PC-9 (cell line): Measurements from ENCODE around the gene NFKBIE. TPM values are rescaled to one million over a fixed set of nuclear protein-coding genes. Genes with fewer than 3 reads are reported as not detected.

Source experiments
- BruUV-seq: library from RNA; stranded (reverse); fragments of 400-500 nt; replicated peaks from 2 replicates; lab custom pipeline; 2021; lab: Mats Ljungman, UMichigan
- CTCF ChIA-PET: fragments of 300-600 bp; sonication (Branson Sonifier 250); formaldehyde crosslinking; loops from one replicate; lab custom pipeline; 2022; ENCODE audit warnings: antibody characterized with exemption; lab: Charles Lee
- POLR2A ChIA-PET: fragments of 300-600 bp; sonication (Branson Sonifier 250); formaldehyde crosslinking; loops from one replicate; lab custom pipeline; 2022; ENCODE audit warnings: antibody characterized with exemption; ENCODE audit not compliant: unreplicated experiment; lab: Charles Lee
- DNase-seq, 2 experiments: peaks; one replicate each; pipeline versions ENCODE4 v3.0.0 to v3.0.0-alpha.2; 2015 to 2022; ENCODE audit warnings: mixed read lengths in 1 of 2
- H2AFZ ChIP-seq: fragments of 200-600 bp; sonication (generic); 2 replicates; pipeline ENCODE4 v1.8.1; 2017; ENCODE audit warnings: antibody characterized with exemption
- H3F3A ChIP-seq: fragments of 200-600 bp; sonication (generic); 2 replicates; pipeline ENCODE4 v1.8.1; 2017; ENCODE audit warnings: antibody characterized with exemption, mild to moderate bottlenecking, low read depth; ENCODE audit not compliant: insufficient read depth
- H3K27ac ChIP-seq: fragments of 200-600 bp; sonication (generic); 2 replicates; pipeline ENCODE4 v1.6.1; 2016; ENCODE audit warnings: mixed run types
- H3K27me3 ChIP-seq: fragments of 200-600 bp; sonication (generic); 2 replicates; pipeline ENCODE4 v1.6.1; 2016; ENCODE audit warnings: low read depth, mixed run types; ENCODE audit not compliant: insufficient read depth
- H3K36me3 ChIP-seq: fragments of 200-600 bp; sonication (generic); 2 replicates; pipeline ENCODE4 v1.6.1; 2016; ENCODE audit warnings: low read depth, mixed run types
- H3K4me1 ChIP-seq: fragments of 200-600 bp; sonication (generic); replicated peaks from 2 replicates; pipeline ENCODE4 v1.6.1; 2016; ENCODE audit warnings: mixed run types; ENCODE audit not compliant: insufficient read depth
- H3K4me2 ChIP-seq: fragments of 200-600 bp; sonication (generic); 2 replicates; pipeline ENCODE4 v1.6.1; 2017; ENCODE audit warnings: mixed run types
- H3K4me3 ChIP-seq: fragments of 200-600 bp; sonication (generic); 2 replicates; pipeline ENCODE4 v1.6.1; 2016; ENCODE audit warnings: mixed run types
- H3K79me2 ChIP-seq: fragments of 200-600 bp; sonication (generic); 2 replicates; pipeline ENCODE4 v1.6.1; 2017; ENCODE audit warnings: low read depth, mixed run types
- H3K9me2 ChIP-seq: fragments of 200-600 bp; sonication (generic); 2 replicates; pipeline ENCODE4 v1.8.1; 2017; ENCODE audit warnings: mild to moderate bottlenecking; ENCODE audit not compliant: insufficient read depth
- H3K9me3 ChIP-seq: fragments of 200-600 bp; sonication (generic); 2 replicates; pipeline ENCODE4 v1.8.1; 2016; ENCODE audit warnings: low read depth; ENCODE audit not compliant: insufficient read depth
- H4K20me1 ChIP-seq: fragments of 200-600 bp; sonication (generic); 2 replicates; pipeline ENCODE4 v1.8.1; 2017; ENCODE audit not compliant: insufficient read depth
- EZH2 ChIP-seq: fragments of 200-600 bp; sonication (generic); IDR thresholded peaks from 2 replicates; pipeline ENCODE4 v1.8.0; 2017; ENCODE audit warnings: antibody characterized with exemption, low read depth
- intact Hi-C: fragments of 100-400 bp; cut with micrococcal nuclease; formaldehyde crosslinking; loops from one replicate; pipeline ENCODE4 v1.10.0; 2022; ENCODE audit not compliant: unreplicated experiment
- total RNA-seq: library from RNA; stranded (reverse); gene quantifications from 2 replicates; pipeline ENCODE4 v1.2.3, GENCODE V29; 2021
- TF ChIP-seq, protein P1 (sequence below): fragments of 200-600 bp; sonication (generic); conservative IDR thresholded peaks from 2 replicates; pipeline ENCODE4 v1.6.1; 2017; ENCODE audit warnings: mixed run types, antibody characterized with exemption, mild to moderate bottlenecking, moderate library complexity

Gene NFKBIE
- total RNA-seq, 1 experiment from 2014 or later, result 7.6 TPM

DNA sequence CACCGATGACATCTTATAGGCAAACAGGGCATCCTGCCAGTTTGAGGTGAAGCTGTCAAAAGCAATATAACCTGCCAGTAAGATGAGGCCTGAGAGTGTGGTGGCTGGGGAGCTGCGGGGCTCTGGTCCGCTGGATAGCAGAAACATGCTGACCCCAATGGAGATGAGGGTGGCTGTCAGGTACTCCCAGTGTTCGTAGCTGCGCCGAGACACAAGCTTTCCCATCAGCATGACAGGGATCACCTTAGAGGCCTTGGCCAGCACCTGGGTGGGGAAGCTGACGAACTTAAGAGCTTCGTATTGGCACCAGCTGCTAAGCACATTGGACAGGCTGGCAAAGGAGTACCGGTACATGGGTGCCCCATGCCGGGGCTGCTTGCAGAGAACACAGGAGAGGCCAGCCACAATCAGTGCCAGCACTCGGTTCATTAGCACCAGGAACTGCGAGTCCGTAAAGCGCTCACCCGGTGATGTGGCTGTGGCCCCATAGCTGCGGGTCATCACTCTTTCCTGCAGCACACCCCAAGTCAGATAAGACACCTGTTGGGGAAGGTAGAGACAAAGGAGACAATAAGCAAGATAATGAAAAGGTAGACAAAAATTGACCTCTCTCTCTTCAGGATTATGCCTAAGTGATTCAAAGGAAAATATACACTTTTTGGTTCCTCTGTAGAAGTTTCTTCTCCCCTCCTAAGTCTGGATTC lies 10.1 kb downstream of the NFKBIE start:
- peaks cover 58% of the 10 kb centered on the region for H3K79me2 ChIP-seq
- H3K4me1 ChIP-seq, result peaks cover 33% of the 10 kb centered on the region; the same call in 1 of the 2 replicates
- H3K9me3 ChIP-seq, result no peaks in the 10 kb centered on the region
- peaks cover 64% of the 10 kb centered on the region for H4K20me1 ChIP-seq
- ChIA-PET POLR2A (interaction anchor here (0.5 to 0.8 kb wide), 2 partner anchors 9 to 625 kb away, joined by 3 to 4 read pairs; no protein-coding TSS in a partner anchor), CTCF (no interaction called here)
- no peaks in the 10 kb centered on the region for H3K9me2 ChIP-seq
- H3K27me3 ChIP-seq, result no peaks in the 10 kb centered on the region
- H3F3A ChIP-seq, result peaks cover 74% of the 10 kb centered on the region
- peak overlapping the region; percentile 98 for H3K4me2 ChIP-seq
- intact Hi-C loops, result no loop called here
- TF ChIP-seq, protein P1, sequence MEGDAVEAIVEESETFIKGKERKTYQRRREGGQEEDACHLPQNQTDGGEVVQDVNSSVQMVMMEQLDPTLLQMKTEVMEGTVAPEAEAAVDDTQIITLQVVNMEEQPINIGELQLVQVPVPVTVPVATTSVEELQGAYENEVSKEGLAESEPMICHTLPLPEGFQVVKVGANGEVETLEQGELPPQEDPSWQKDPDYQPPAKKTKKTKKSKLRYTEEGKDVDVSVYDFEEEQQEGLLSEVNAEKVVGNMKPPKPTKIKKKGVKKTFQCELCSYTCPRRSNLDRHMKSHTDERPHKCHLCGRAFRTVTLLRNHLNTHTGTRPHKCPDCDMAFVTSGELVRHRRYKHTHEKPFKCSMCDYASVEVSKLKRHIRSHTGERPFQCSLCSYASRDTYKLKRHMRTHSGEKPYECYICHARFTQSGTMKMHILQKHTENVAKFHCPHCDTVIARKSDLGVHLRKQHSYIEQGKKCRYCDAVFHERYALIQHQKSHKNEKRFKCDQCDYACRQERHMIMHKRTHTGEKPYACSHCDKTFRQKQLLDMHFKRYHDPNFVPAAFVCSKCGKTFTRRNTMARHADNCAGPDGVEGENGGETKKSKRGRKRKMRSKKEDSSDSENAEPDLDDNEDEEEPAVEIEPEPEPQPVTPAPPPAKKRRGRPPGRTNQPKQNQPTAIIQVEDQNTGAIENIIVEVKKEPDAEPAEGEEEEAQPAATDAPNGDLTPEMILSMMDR, result no peak
- TF ChIP-seq EZH2, result no peak
- no TSS peak for BruUV-seq
- peak; percentile 20 to 55 for DNase-seq
- peaks cover 42% of the 10 kb centered on the region for H3K36me3 ChIP-seq
- no peak overlapping the region for H2AFZ ChIP-seq
- H3K27ac ChIP-seq, result peak overlapping the region; percentile 36
- peak overlapping the region; percentile 78; the same call in 1 of the 2 replicates for H3K4me3 ChIP-seq

DNA sequence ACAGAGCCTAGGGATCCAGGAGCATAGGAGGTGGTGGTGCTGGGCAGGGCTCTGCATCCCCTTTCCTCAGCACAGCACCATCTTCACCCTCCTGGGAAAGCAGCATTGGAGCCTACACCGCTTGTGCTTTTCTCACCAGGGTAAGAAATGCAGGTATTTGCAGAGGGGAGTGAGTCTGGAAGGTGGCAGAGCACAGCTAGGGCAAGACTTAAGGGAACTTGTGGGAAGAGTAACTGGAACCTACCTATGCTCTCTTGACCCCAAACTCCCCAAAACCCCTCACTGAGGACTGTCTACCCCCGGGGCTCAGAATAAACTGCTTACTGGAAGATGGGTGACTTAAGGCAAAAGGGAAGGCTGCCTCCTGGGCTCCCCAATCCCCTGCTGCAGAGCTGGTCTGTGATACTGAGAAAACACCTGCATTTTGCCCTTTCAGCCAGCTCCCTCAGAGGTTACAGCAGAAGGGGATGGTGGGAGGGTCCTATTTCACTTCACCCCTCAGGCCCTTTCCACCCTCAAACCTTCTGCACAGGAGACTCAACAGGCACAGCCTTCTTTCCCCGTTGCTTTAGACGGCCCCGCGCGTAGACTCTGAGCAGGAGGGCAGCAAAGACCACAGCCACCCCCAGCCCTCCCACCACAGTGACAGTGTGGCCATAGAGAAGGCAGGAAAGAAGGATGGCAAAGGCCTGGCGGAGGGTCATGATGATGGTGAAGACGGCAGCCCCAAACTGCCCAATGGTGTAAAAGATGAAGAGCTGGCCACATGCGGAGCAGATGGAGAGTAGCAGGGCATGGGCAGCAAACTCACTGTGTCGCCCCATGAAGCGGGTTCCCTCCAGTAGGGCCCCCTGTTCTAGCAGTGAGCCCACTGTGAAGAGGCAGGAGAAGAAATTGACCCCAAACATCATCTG lies 10.9 kb downstream of the NFKBIE start:
- Histone ChIP-seq H3K4me1 (peaks cover 41% of the 10 kb centered on the region), H3K9me2 (no peaks in the 10 kb centered on the region), H3K79me2 (peaks cover 66% of the 10 kb centered on the region), H3K27me3 (no peaks in the 10 kb centered on the region), H4K20me1 (peaks cover 72% of the 10 kb centered on the region), H3K4me3 (no peak overlapping the region; the same call in 1 of the 2 replicates), H3K4me2 (peak overlapping the region; percentile 98; the same call in 1 of the 2 replicates), H3K9me3 (no peaks in the 10 kb centered on the region), H2AFZ (no peak overlapping the region), H3K36me3 (peaks cover 50% of the 10 kb centered on the region), H3F3A (peaks cover 82% of the 10 kb centered on the region), H3K27ac (no peak overlapping the region)
- ChIA-PET CTCF (interaction anchor here (0.6 kb wide), 1 partner anchor 158 kb away, joined by 3 read pairs; no protein-coding TSS in a partner anchor), POLR2A (interaction anchor here (0.8 kb wide), 1 partner anchor 624 kb away, joined by 3 read pairs; no protein-coding TSS in a partner anchor)
- TF ChIP-seq EZH2, result no peak
- TF ChIP-seq, protein P1, result no peak
- peak in 1 of 2 experiments; percentile 43 for DNase-seq
- intact Hi-C loops, result no loop called here
- BruUV-seq, result no TSS peak
